GM18511 (cell line): ENCODE measurements around the gene ATXN7L3B.
"Not testable (repeated sequence)": the region's sequence is repeated elsewhere in the genome, so short reads cannot be mapped to it uniquely, and the experiment has no call there.

Experiments used
- ATAC-seq: cut with Tn5 transposase; IDR thresholded peaks from one replicate; pipeline ENCODE4 v1.9.1; 2021; ENCODE audit warnings: mild to moderate bottlenecking, moderate library complexity; ENCODE audit not compliant: unreplicated experiment

The ATXN7L3B gene

GRCh38 chr12:74537707-74538385, at the start of gene ATXN7L3B:
TSS of gene ATXN7L3B (plus strand) at chr12:74537835. CDS start at chr12:74538113, 278 bp downstream.
- ATAC-seq, result peak; percentile 95

- peak; percentile 52 for ATAC-seq
Observed at GRCh38 chr12:74488134-74488533, 49.5 kb upstream of the ATXN7L3B start.

- ATAC-seq, result no peak
Observed at GRCh38 chr12:74489543-74489942, 48.1 kb upstream of the ATXN7L3B start.

- ATAC-seq, result peak; percentile 74
Observed at GRCh38 chr12:74490390-74491064, 47.1 kb upstream of the ATXN7L3B start.

- ATAC-seq, result no peak
Observed at GRCh38 chr12:74491374-74491773, 46.3 kb upstream of the ATXN7L3B start.

- no peak for ATAC-seq
Observed at GRCh38 chr12:74499192-74499591, 38.4 kb upstream of the ATXN7L3B start.

GRCh38 chr12:74508873-74509657, 28.6 kb upstream of the ATXN7L3B start:
- not testable (repeated sequence) for ATAC-seq

GRCh38 chr12:74509886-74510285, 27.7 kb upstream of the ATXN7L3B start:
- no peak for ATAC-seq

GRCh38 chr12:74514098-74514872, 23.4 kb upstream of the ATXN7L3B start:
- ATAC-seq, result no peak

- ATAC-seq, result no peak
Observed at GRCh38 chr12:74515849-74516248, 21.8 kb upstream of the ATXN7L3B start.

GRCh38 chr12:74526535-74526934, 11.1 kb upstream of the ATXN7L3B start:
- ATAC-seq, result no peak

GRCh38 chr12:74527491-74527890, 10.1 kb upstream of the ATXN7L3B start:
- no peak for ATAC-seq

- ATAC-seq, result no peak
Observed at GRCh38 chr12:74530676-74531075, 7.0 kb upstream of the ATXN7L3B start.

- ATAC-seq, result no peak
Observed at GRCh38 chr12:74535536-74535935, 2.1 kb upstream of the ATXN7L3B start.

- ATAC-seq, result peak; percentile 64
Observed at GRCh38 chr12:74537126-74537706, 419 bp upstream of the ATXN7L3B start.

- ATAC-seq, result peak; percentile 30
Observed at GRCh38 chr12:74538491-74539258, 1.0 kb downstream of the ATXN7L3B start.

- ATAC-seq, result no peak
Observed at GRCh38 chr12:74539261-74539660, 1.6 kb downstream of the ATXN7L3B start.

- ATAC-seq, result no peak
Observed at GRCh38 chr12:74539765-74540526, 2.3 kb downstream of the ATXN7L3B start.

GRCh38 chr12:74541074-74541473, 3.4 kb downstream of the ATXN7L3B start:
- ATAC-seq, result no peak
